ENCODE results near the gene TMX3.

Gene TMX3

DNA sequence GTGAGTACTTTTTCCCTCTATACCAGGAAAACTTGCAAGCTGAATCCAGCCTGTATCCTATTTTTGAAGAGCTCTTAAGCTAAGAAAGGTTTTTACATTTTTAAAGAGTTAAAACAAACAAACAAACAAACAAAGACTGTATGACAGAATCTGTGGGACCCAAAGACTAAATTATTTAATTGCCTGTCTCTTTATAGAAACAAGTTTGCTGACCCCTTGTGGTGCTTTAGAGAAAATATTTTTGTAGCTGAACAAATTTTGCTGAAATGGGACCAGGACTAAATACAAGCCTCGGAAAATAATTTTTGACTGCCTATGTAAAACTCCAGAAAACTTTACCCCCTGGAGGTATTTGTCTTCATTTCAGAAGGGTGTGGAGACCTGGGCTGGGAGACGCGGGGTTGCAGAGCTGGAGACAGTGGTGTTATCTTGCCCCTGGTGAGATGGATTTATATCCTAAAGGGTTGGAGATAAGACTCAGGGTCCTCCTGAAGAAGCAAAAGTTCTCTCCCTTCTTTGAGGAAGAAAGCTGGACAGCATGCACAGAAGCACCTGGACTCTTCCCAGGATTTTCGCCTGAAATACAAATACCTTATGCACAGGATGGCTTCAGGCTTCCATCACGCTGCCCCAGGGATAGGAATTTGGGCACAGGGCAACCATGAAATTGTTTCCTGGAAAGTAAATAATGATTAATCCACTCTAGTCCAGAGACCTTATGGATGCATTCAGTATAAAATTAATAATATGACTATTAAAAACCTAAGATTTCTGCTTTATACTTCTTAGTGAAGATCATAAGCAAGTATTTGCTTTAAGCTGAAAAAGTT lies 54.3 kb downstream of the TMX3 start:
- no peak overlapping the region for H3K9ac ChIP-seq (ENCODE audit: insufficient read length, low read depth)
- peak; percentile 8 for DNase-seq (ENCODE audit: low read depth, low spot score)

DNA sequence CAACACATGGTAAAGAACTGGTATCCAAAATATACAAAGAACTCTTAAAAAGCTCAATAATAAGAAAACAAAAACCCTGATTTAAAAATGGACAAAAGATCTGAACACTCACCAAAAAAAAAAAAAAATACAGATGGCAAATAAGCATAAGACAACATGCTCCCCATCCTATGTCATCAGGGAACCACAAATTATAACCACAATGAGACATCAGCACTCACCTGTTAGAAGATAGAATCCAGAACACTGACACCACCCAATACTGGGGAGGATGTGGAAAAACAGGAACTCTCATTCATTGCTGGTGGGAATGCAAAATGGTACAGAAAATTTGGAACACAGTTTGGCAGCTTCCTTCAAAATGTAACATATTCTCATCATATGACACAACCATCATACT lies 66.7 kb downstream of the TMX3 start:
- H3K27me3 ChIP-seq (ENCODE audit: insufficient read depth, insufficient read length): no peaks in the 10 kb centered on the region
- no peaks in the 10 kb centered on the region for H3K4me1 ChIP-seq (ENCODE audit: insufficient read depth, insufficient read length)
- no peaks in the 10 kb centered on the region for H3K9me3 ChIP-seq (ENCODE audit: insufficient read depth, low read length)
- no peak for DNase-seq (ENCODE audit: low read depth, low spot score)
- no peaks in the 10 kb centered on the region for H3K36me3 ChIP-seq (ENCODE audit: insufficient read depth, insufficient read length, low read length)
- H3K9ac ChIP-seq (ENCODE audit: insufficient read length, low read depth): no peak overlapping the region
- no peak overlapping the region for H3K4me3 ChIP-seq (ENCODE audit: insufficient read length, low read depth)
- no peak for TF ChIP-seq SUZ12 (IDR thresholded peaks at IDR 0.05; ENCODE audit: extremely low read depth, insufficient read depth, insufficient read length)
- TF ChIP-seq YY1 (IDR thresholded peaks at IDR 0.05; ENCODE audit: insufficient read depth, insufficient read length): no peak
- no peak for TF ChIP-seq ZNF274 (IDR thresholded peaks at IDR 0.05; ENCODE audit: low read depth, low read length)

More for the DNA sequence above, 54.3 kb downstream of the TMX3 start:
- Histone ChIP-seq H3K4me1 (ENCODE audit: insufficient read depth, insufficient read length) (no peaks in the 10 kb centered on the region), H3K4me3 (ENCODE audit: insufficient read length, low read depth) (no peak overlapping the region), H3K36me3 (ENCODE audit: insufficient read depth, insufficient read length, low read length) (no peaks in the 10 kb centered on the region), H3K27me3 (ENCODE audit: insufficient read depth, insufficient read length) (no peaks in the 10 kb centered on the region), H3K9me3 (ENCODE audit: insufficient read depth, low read length) (no peaks in the 10 kb centered on the region)
- no peak for TF ChIP-seq YY1 (IDR thresholded peaks at IDR 0.05; ENCODE audit: insufficient read depth, insufficient read length)
- TF ChIP-seq ZNF274 (IDR thresholded peaks at IDR 0.05; ENCODE audit: low read depth, low read length): no peak
- no peak for TF ChIP-seq SUZ12 (IDR thresholded peaks at IDR 0.05; ENCODE audit: extremely low read depth, insufficient read depth, insufficient read length)

DNA sequence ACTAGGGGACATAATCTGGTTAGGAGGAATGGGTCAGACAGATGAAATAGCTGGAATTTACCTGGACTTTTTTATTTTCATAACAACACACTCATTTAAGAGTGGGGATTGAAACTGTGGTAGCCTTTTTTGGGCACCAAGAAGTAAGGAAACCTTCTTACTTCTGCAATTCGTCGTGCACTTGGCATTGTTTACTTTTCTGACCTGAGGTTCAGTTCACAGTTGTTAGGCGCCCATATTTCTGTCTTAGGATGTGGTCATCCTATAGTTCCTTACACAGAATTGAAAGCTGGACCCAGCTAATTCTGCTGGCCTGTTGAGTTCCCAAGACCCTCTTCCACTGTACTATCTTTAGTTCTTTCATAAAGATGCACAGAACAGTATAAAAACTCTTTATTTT lies 72.9 kb downstream of the TMX3 start:
- TF ChIP-seq SUZ12 (IDR thresholded peaks at IDR 0.05; ENCODE audit: extremely low read depth, insufficient read depth, insufficient read length) (no peak), YY1 (IDR thresholded peaks at IDR 0.05; ENCODE audit: insufficient read depth, insufficient read length) (no peak), ZNF274 (IDR thresholded peaks at IDR 0.05; ENCODE audit: low read depth, low read length) (no peak)

DNA sequence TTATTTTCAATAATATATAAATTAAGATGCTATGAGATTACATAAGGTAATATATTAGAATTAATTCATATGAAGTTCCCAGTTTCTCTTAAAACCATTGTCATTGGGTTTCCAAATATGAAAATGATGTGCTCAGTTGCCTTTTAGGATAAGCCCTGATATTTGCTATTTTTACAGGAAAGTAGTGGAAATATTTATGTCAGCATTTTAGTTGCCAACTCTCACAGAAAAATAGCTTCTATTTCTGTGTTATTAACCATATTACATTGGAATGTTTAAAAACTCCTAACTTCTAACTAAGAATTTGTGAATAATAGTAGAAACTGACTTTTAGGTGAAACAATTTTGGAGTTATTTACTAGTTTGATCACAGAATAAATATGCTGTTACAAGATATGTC lies 74.0 kb downstream of the TMX3 start:
- H3K27me3 ChIP-seq (ENCODE audit: insufficient read depth, insufficient read length): no peaks in the 10 kb centered on the region
- no peaks in the 10 kb centered on the region for H3K36me3 ChIP-seq (ENCODE audit: insufficient read depth, insufficient read length, low read length)
- H3K9ac ChIP-seq (ENCODE audit: insufficient read length, low read depth): no peak overlapping the region
- no peaks in the 10 kb centered on the region for H3K9me3 ChIP-seq (ENCODE audit: insufficient read depth, low read length)
- DNase-seq (ENCODE audit: low read depth, low spot score): no peak
- no peak overlapping the region for H3K4me3 ChIP-seq (ENCODE audit: insufficient read length, low read depth)
- no peak for TF ChIP-seq ZNF274 (IDR thresholded peaks at IDR 0.05; ENCODE audit: low read depth, low read length)
- no peak for TF ChIP-seq YY1 (IDR thresholded peaks at IDR 0.05; ENCODE audit: insufficient read depth, insufficient read length)
- TF ChIP-seq SUZ12 (IDR thresholded peaks at IDR 0.05; ENCODE audit: extremely low read depth, insufficient read depth, insufficient read length): no peak
- peaks cover 3% of the 10 kb centered on the region for H3K4me1 ChIP-seq (ENCODE audit: insufficient read depth, insufficient read length)

More for the DNA sequence above, 72.9 kb downstream of the TMX3 start:
- H3K36me3 ChIP-seq (ENCODE audit: insufficient read depth, insufficient read length, low read length): no peaks in the 10 kb centered on the region
- H3K9ac ChIP-seq (ENCODE audit: insufficient read length, low read depth): no peak overlapping the region
- H3K4me1 ChIP-seq (ENCODE audit: insufficient read depth, insufficient read length): peaks cover 3% of the 10 kb centered on the region
- H3K27me3 ChIP-seq (ENCODE audit: insufficient read depth, insufficient read length): no peaks in the 10 kb centered on the region
- H3K4me3 ChIP-seq (ENCODE audit: insufficient read length, low read depth): no peak overlapping the region
- DNase-seq (ENCODE audit: low read depth, low spot score): no peak
- H3K9me3 ChIP-seq (ENCODE audit: insufficient read depth, low read length): no peaks in the 10 kb centered on the region

DNA sequence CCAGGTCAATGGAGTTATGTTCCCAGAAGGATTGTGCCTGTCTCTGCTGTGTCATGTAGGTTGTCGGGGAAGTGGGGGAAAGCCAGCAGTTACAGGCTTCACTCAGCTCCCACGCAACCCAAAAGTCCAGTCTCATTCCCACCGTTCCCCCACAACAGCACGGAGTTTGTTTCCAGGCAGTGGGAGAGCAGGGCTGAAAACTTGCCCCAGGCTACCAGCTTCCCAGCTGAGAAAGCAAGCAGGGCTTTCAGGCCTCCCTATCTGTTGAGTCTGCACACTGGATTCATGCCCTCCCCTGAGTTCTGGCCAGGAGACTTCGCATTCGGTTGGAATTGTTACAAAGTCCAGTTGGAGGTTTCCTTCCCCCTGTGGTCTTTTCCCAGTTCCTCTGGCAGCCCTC lies 76.3 kb downstream of the TMX3 start:
- no peak for DNase-seq (ENCODE audit: low read depth, low spot score)
- no peak overlapping the region for H3K9ac ChIP-seq (ENCODE audit: insufficient read length, low read depth)
- H3K36me3 ChIP-seq (ENCODE audit: insufficient read depth, insufficient read length, low read length): no peaks in the 10 kb centered on the region
- peaks cover 3% of the 10 kb centered on the region for H3K4me1 ChIP-seq (ENCODE audit: insufficient read depth, insufficient read length)
- TF ChIP-seq SUZ12 (IDR thresholded peaks at IDR 0.05; ENCODE audit: extremely low read depth, insufficient read depth, insufficient read length): no peak
- TF ChIP-seq ZNF274 (IDR thresholded peaks at IDR 0.05; ENCODE audit: low read depth, low read length): no peak
- TF ChIP-seq YY1 (IDR thresholded peaks at IDR 0.05; ENCODE audit: insufficient read depth, insufficient read length): no peak
- no peaks in the 10 kb centered on the region for H3K27me3 ChIP-seq (ENCODE audit: insufficient read depth, insufficient read length)
- no peaks in the 10 kb centered on the region for H3K9me3 ChIP-seq (ENCODE audit: insufficient read depth, low read length)
- H3K4me3 ChIP-seq (ENCODE audit: insufficient read length, low read depth): no peak overlapping the region

DNA sequence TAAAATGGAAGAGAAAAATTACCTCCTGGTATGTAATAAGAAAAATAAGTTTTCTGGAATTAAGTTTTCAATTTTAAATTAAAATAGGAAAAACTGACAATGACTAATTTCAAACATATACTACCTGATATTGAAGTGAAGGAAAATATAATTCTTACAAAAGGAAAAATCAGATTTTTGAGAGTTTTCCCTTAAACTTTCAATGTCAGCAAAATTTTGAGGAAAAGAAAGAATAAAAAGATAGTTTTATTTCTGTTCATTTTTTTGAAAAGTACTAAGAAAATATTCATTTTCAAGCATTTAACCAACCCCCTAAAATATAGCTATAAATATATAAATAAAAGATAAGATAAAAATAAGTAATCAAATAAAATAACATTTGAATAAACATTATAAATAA lies 87.1 kb downstream of the TMX3 start:
- Histone ChIP-seq H3K9me3 (ENCODE audit: insufficient read depth, low read length) (no peaks in the 10 kb centered on the region), H3K4me3 (ENCODE audit: insufficient read length, low read depth) (no peak overlapping the region), H3K36me3 (ENCODE audit: insufficient read depth, insufficient read length, low read length) (no peaks in the 10 kb centered on the region), H3K27me3 (ENCODE audit: insufficient read depth, insufficient read length) (no peaks in the 10 kb centered on the region), H3K4me1 (ENCODE audit: insufficient read depth, insufficient read length) (no peaks in the 10 kb centered on the region), H3K9ac (ENCODE audit: insufficient read length, low read depth) (no peak overlapping the region)
- DNase-seq (ENCODE audit: low read depth, low spot score): no peak
- TF ChIP-seq SUZ12 (IDR thresholded peaks at IDR 0.05; ENCODE audit: extremely low read depth, insufficient read depth, insufficient read length) (no peak), YY1 (IDR thresholded peaks at IDR 0.05; ENCODE audit: insufficient read depth, insufficient read length) (no peak), ZNF274 (IDR thresholded peaks at IDR 0.05; ENCODE audit: low read depth, low read length) (no peak)
